ENCODE measurements around the gene DNAAF9.

- TF ChIP-seq CTCF (IDR thresholded peaks at IDR 0.05) (no peak), EZH2 (IDR thresholded peaks at IDR 0.05; ENCODE audit: borderline replicate concordance, insufficient read depth, low read depth, low read length, poor library complexity, severe bottlenecking) (no peak)
Measured at GRCh38 chr20:3358676-3359340, 48.7 kb downstream of the DNAAF9 start.

Measured in B cell (primary cell).